Activated B cell treated with CpG ODN at 0.5 μM for 24 hours (primary cell): ENCODE data around the gene CCDC17. TPM values are rescaled to one million over a fixed set of nuclear protein-coding genes. Genes with fewer than 3 reads are reported as not detected.

Experiments
- ATAC-seq: fragments of 200-7000 bp; cut with Tn5 transposase; one replicate; pipeline ENCODE4 v1.10.0; 2021; ENCODE audit warnings: low read depth, mild to moderate bottlenecking, moderate library complexity
- CTCF ChIA-PET: fragments of 350-600 bp; sonication (Branson Sonifier 250); formaldehyde crosslinking; loops from one replicate; lab custom pipeline; 2021; ENCODE audit warnings: antibody characterized with exemption; lab: Charles Lee
- POLR2A ChIA-PET: fragments of 350-600 bp; sonication (Branson Sonifier 250); formaldehyde crosslinking; loops from one replicate; lab custom pipeline; 2021; ENCODE audit warnings: antibody characterized with exemption; lab: Charles Lee
- DNase-seq: peaks from one replicate; pipeline ENCODE4 v3.0.0; 2022
- H3K27ac Mint-ChIP-seq: one replicate; pipeline ENCODE4 v1.8.0; 2020; ENCODE audit warnings: mixed read lengths
- H3K27me3 Mint-ChIP-seq: one replicate; pipeline ENCODE4 v1.8.0; 2021; ENCODE audit warnings: mixed read lengths
- H3K36me3 Mint-ChIP-seq: one replicate; pipeline ENCODE4 v1.8.0; 2021; ENCODE audit warnings: low read depth, mixed read lengths
- H3K4me1 Mint-ChIP-seq: one replicate; pipeline ENCODE4 v1.8.0; 2021; ENCODE audit warnings: mixed read lengths
- H3K4me3 Mint-ChIP-seq: one replicate; pipeline ENCODE4 v1.8.0; 2020; ENCODE audit warnings: mild to moderate bottlenecking, mixed read lengths
- H3K9me3 Mint-ChIP-seq: one replicate; pipeline ENCODE4 v1.8.0; 2020; ENCODE audit warnings: mixed read lengths
- CTCF ChIP-seq: fragments of 200-600 bp; IDR thresholded peaks from one replicate; pipeline ENCODE4 v1.8.0; 2022; ENCODE audit warnings: antibody characterized with exemption, mild to moderate bottlenecking
- intact Hi-C: fragments of 100-400 bp; cut with micrococcal nuclease; formaldehyde crosslinking; loops from one replicate; pipeline ENCODE4 v1.15.1; 2024
- total RNA-seq: library from RNA; stranded (reverse); gene quantifications from 2 replicates; pipeline ENCODE4 v1.2.3, GENCODE V29; 2022

CCDC17 gene
- total RNA-seq = 4.6 and 6.3 TPM in 2 replicates

- ChIA-PET CTCF (no interaction called here), POLR2A (interaction anchor here (0.7 kb wide), 1 partner anchor 103 kb away, joined by 3 read pairs; no protein-coding TSS in a partner anchor)
- H3K9me3 Mint-ChIP-seq = no peaks in the 10 kb centered on the region
- H3K36me3 Mint-ChIP-seq = peaks cover 58% of the 10 kb centered on the region
- ATAC-seq (no peak), DNase-seq (no peak)
- no peak within 1 kb of the TSS for H3K4me3 Mint-ChIP-seq
- intact Hi-C loops = no loop called here
- TF ChIP-seq CTCF = no peak
- no peak within 1 kb of the TSS for H3K27ac Mint-ChIP-seq
- no peaks in the 10 kb centered on the region for H3K27me3 Mint-ChIP-seq
- no peaks in the 10 kb centered on the region for H3K4me1 Mint-ChIP-seq
Measured at GRCh38 chr1:45623972-45624371, at the start of gene CCDC17. TSS of gene CCDC17 (minus strand) at chr1:45624054. CDS start at chr1:45623909, 145 bp downstream.

- ATAC-seq = no peak
- CTCF ChIA-PET = no interaction called here
- Mint-ChIP-seq H3K27ac (no peak overlapping the region), H3K4me3 (no peak overlapping the region), H3K9me3 (no peaks in the 10 kb centered on the region), H3K27me3 (no peaks in the 10 kb centered on the region), H3K4me1 (peaks cover 59% of the 10 kb centered on the region), H3K36me3 (peaks cover 35% of the 10 kb centered on the region)
- DNase-seq = no peak
- intact Hi-C loops = no loop called here
- no peak for TF ChIP-seq CTCF
- POLR2A ChIA-PET = no interaction called here
Measured at GRCh38 chr1:45669859-45670655, 46.2 kb upstream of the CCDC17 start.

GRCh38 chr1:45669379-45669778 lies 45.5 kb upstream of the CCDC17 start:
- Mint-ChIP-seq H3K4me1 (peaks cover 54% of the 10 kb centered on the region), H3K4me3 (no peak overlapping the region), H3K36me3 (peaks cover 29% of the 10 kb centered on the region), H3K27ac (no peak overlapping the region), H3K9me3 (no peaks in the 10 kb centered on the region), H3K27me3 (no peaks in the 10 kb centered on the region)
- ATAC-seq (no peak), DNase-seq (no peak)
- CTCF ChIA-PET = no interaction called here
- POLR2A ChIA-PET = no interaction called here
- intact Hi-C loops = no loop called here
- TF ChIP-seq CTCF = no peak

- H3K36me3 Mint-ChIP-seq = peaks cover 26% of the 10 kb centered on the region
- CTCF ChIA-PET = no interaction called here
- DNase-seq = no peak
- POLR2A ChIA-PET = no interaction called here
- no peak overlapping the region for H3K27ac Mint-ChIP-seq
- no peak for TF ChIP-seq CTCF
- no peaks in the 10 kb centered on the region for H3K9me3 Mint-ChIP-seq
- H3K4me3 Mint-ChIP-seq = no peak overlapping the region
- intact Hi-C loops = no loop called here
- H3K27me3 Mint-ChIP-seq = no peaks in the 10 kb centered on the region
- no peak for ATAC-seq
- H3K4me1 Mint-ChIP-seq = peaks cover 47% of the 10 kb centered on the region
Measured at GRCh38 chr1:45668526-45668925, 44.7 kb upstream of the CCDC17 start.

GRCh38 chr1:45667321-45668111 lies 43.7 kb upstream of the CCDC17 start:
- ChIA-PET POLR2A (no interaction called here), CTCF (no interaction called here)
- ATAC-seq = no peak
- intact Hi-C loops = no loop called here
- peaks cover 24% of the 10 kb centered on the region for H3K36me3 Mint-ChIP-seq
- no peak for TF ChIP-seq CTCF
- H3K4me3 Mint-ChIP-seq = no peak overlapping the region
- peaks cover 42% of the 10 kb centered on the region for H3K4me1 Mint-ChIP-seq
- DNase-seq = no peak
- H3K27me3 Mint-ChIP-seq = no peaks in the 10 kb centered on the region
- H3K27ac Mint-ChIP-seq = no peak overlapping the region
- H3K9me3 Mint-ChIP-seq = no peaks in the 10 kb centered on the region
